Vagina (tissue), 2 donors: ENCODE data around the gene GALNT2. TPM values are rescaled to one million over a fixed set of nuclear protein-coding genes. Genes with fewer than 3 reads are reported as not detected.

Source experiments
- DNase-seq, 2 donors: peaks; one replicate each; pipeline ENCODE4 v3.0.0-alpha.2; 2017; ENCODE audit errors: extremely low spot score in 2 of 2
- H3K27ac ChIP-seq: fragments of 200-600 bp; sonication (generic); one replicate; pipeline ENCODE4 v1.5.1; 2019
- H3K27me3 ChIP-seq: fragments of 200-600 bp; sonication (generic); one replicate; pipeline ENCODE4 v1.5.1; 2019
- H3K36me3 ChIP-seq, 2 donors: fragments of 200-600 bp; sonication (generic); one replicate each; pipeline ENCODE4 v1.5.1; 2017 to 2019
- H3K4me1 ChIP-seq: fragments of 200-600 bp; sonication (generic); one replicate; pipeline ENCODE4 v1.5.1; 2019
- H3K4me3 ChIP-seq, 2 donors: fragments of 200-600 bp; sonication (generic); 1 replicate in 1 of 2; 2 replicates in 1 of 2; pipeline ENCODE4 v1.5.1; 2016 to 2019
- H3K9me3 ChIP-seq: fragments of 200-600 bp; sonication (generic); one replicate; pipeline ENCODE4 v1.5.1; 2019
- POLR2A ChIP-seq, 2 donors: fragments of 450-650 bp; IDR thresholded peaks; one replicate each; pipeline ENCODE4 v1.6.1; 2017; ENCODE audit warnings: antibody characterized with exemption in 2 of 2, mild to moderate bottlenecking in 2 of 2, moderate library complexity in 2 of 2
- POLR2AphosphoS5 ChIP-seq, 2 donors: sonication (generic); formaldehyde crosslinking; IDR thresholded peaks; one replicate each; pipeline ENCODE4 v1.9.0; 2017; ENCODE audit warnings: antibody characterized with exemption in 2 of 2, mild to moderate bottlenecking in 2 of 2, low read depth in 1 of 2; ENCODE audit not compliant: insufficient read depth in 1 of 2
- intact Hi-C: fragments of 100-400 bp; cut with DNase I; formaldehyde crosslinking; loops from one replicate; pipeline ENCODE4 v1.15.1; 2023
- total RNA-seq: library from RNA; depleted of rRNA; stranded (reverse); fragments of >200 nt; gene quantifications from one replicate; pipeline ENCODE4 v1.2.3, GENCODE V29; 2016
- TF ChIP-seq, protein P1 (sequence below), 3 experiments: fragments of 450-650 bp in 2 of 3; fragments of 200-600 bp in 1 of 3; sonication (generic) in 1 of 3; IDR thresholded peaks; one replicate each; pipeline ENCODE4 v1.5.1; 2017 to 2019; ENCODE audit warnings: antibody characterized with exemption in 3 of 3, mild to moderate bottlenecking in 2 of 3, moderate library complexity in 2 of 3

GALNT2 gene
- total RNA-seq, 1 donor from 2014 or later = 51.6 TPM

DNA sequence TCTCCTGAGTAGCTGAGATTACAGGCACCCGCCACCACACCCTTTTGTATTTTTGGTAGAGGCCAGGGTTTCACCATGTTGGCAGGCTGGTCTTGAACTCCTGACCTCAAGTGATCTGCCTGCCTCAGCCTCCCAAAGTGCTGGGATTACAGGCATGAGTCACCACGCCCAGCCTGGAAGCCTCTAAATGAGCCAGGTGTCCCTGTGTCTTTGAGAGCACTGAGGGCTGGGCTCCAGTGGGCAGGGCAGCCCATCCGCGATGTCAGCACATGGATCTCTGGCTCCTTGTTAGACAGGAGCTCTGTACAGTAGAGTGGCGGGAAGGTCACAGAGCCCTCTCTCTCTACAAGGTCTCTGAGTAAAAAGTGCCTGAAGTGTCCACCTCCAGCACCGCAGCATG, 234.8 kb downstream of the GALNT2 start:
- Histone ChIP-seq H3K4me1 (no peaks in the 10 kb centered on the region), H3K9me3 (no peaks in the 10 kb centered on the region), H3K4me3 (no peak overlapping the region), H3K27ac (no peak overlapping the region), H3K36me3 (no peaks in the 10 kb centered on the region), H3K27me3 (no peaks in the 10 kb centered on the region)
- no peak for DNase-seq
- TF ChIP-seq, protein P1, sequence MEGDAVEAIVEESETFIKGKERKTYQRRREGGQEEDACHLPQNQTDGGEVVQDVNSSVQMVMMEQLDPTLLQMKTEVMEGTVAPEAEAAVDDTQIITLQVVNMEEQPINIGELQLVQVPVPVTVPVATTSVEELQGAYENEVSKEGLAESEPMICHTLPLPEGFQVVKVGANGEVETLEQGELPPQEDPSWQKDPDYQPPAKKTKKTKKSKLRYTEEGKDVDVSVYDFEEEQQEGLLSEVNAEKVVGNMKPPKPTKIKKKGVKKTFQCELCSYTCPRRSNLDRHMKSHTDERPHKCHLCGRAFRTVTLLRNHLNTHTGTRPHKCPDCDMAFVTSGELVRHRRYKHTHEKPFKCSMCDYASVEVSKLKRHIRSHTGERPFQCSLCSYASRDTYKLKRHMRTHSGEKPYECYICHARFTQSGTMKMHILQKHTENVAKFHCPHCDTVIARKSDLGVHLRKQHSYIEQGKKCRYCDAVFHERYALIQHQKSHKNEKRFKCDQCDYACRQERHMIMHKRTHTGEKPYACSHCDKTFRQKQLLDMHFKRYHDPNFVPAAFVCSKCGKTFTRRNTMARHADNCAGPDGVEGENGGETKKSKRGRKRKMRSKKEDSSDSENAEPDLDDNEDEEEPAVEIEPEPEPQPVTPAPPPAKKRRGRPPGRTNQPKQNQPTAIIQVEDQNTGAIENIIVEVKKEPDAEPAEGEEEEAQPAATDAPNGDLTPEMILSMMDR (IDR thresholded peaks at IDR 0.05) = no peak
- TF ChIP-seq POLR2AphosphoS5 (IDR thresholded peaks at IDR 0.05; ENCODE audit: insufficient read depth in 1 of 2, low read depth in 1 of 2) = no peak
- no peak for TF ChIP-seq POLR2A (IDR thresholded peaks at IDR 0.05)
- intact Hi-C loops = no loop called here

- intact Hi-C loops = no loop called here
- DNase-seq = no peak
- Histone ChIP-seq H3K4me1 (peaks cover 7% of the 10 kb centered on the region), H3K9me3 (no peaks in the 10 kb centered on the region), H3K27ac (no peak overlapping the region), H3K4me3 (no peak overlapping the region), H3K27me3 (no peaks in the 10 kb centered on the region), H3K36me3 (no peaks in the 10 kb centered on the region)
- no peak for TF ChIP-seq POLR2AphosphoS5 (IDR thresholded peaks at IDR 0.05; ENCODE audit: insufficient read depth in 1 of 2, low read depth in 1 of 2)
- TF ChIP-seq, protein P1 (IDR thresholded peaks at IDR 0.05) = no peak
- TF ChIP-seq POLR2A (IDR thresholded peaks at IDR 0.05) = no peak
Observed at GRCh38 chr1:230303069-230303468, 236.0 kb downstream of the GALNT2 start.

DNA sequence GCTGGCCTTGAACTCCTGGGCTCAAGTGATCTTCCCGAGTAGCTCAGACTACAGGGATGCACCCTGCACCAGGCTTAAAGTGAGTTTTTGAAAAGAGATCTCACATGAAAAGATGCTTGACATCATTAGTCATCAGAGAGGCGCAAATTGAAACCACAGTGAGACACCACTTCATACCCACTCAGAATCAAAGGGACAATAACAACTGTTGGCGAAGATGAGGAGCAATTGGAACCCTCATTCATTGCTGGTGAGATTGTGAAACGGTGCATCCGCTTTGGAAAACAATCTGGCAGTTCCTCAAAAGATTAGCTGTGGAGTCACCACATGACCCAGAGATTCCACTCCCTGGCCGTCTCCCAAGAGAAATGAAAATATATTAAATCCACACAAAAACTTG, 236.8 kb downstream of the GALNT2 start:
- DNase-seq = no peak

GRCh38 chr1:230306169-230306568, 239.1 kb downstream of the GALNT2 start:
- Histone ChIP-seq H3K27ac (no peak overlapping the region), H3K4me1 (peaks cover 7% of the 10 kb centered on the region), H3K27me3 (no peaks in the 10 kb centered on the region), H3K9me3 (no peaks in the 10 kb centered on the region), H3K4me3 (no peak overlapping the region), H3K36me3 (no peaks in the 10 kb centered on the region)
- no peak for DNase-seq
- intact Hi-C loops = no loop called here
- no peak for TF ChIP-seq POLR2AphosphoS5 (IDR thresholded peaks at IDR 0.05; ENCODE audit: insufficient read depth in 1 of 2, low read depth in 1 of 2)
- no peak for TF ChIP-seq POLR2A (IDR thresholded peaks at IDR 0.05)
- TF ChIP-seq, protein P1 (IDR thresholded peaks at IDR 0.05) = no peak

More for the DNA sequence above, 236.8 kb downstream of the GALNT2 start:
- no peak overlapping the region for H3K27ac ChIP-seq
- H3K36me3 ChIP-seq = no peaks in the 10 kb centered on the region
- TF ChIP-seq POLR2A (IDR thresholded peaks at IDR 0.05) (no peak), POLR2AphosphoS5 (IDR thresholded peaks at IDR 0.05; ENCODE audit: insufficient read depth in 1 of 2, low read depth in 1 of 2) (no peak)
- TF ChIP-seq, protein P1 (IDR thresholded peaks at IDR 0.05) = no peak
- intact Hi-C loops = no loop called here
- no peaks in the 10 kb centered on the region for H3K9me3 ChIP-seq
- H3K4me3 ChIP-seq = no peak overlapping the region
- H3K4me1 ChIP-seq = peaks cover 7% of the 10 kb centered on the region
- no peaks in the 10 kb centered on the region for H3K27me3 ChIP-seq

GRCh38 chr1:230307213-230307612, 240.2 kb downstream of the GALNT2 start:
- TF ChIP-seq POLR2AphosphoS5 (IDR thresholded peaks at IDR 0.05; ENCODE audit: insufficient read depth in 1 of 2, low read depth in 1 of 2) (no peak), POLR2A (IDR thresholded peaks at IDR 0.05) (no peak)
- TF ChIP-seq, protein P1 (IDR thresholded peaks at IDR 0.05) = no peak
- no peaks in the 10 kb centered on the region for H3K9me3 ChIP-seq
- H3K4me3 ChIP-seq = no peak overlapping the region
- H3K27ac ChIP-seq = no peak overlapping the region
- intact Hi-C loops = no loop called here
- DNase-seq = no peak
- no peaks in the 10 kb centered on the region for H3K27me3 ChIP-seq
- peaks cover 7% of the 10 kb centered on the region for H3K4me1 ChIP-seq
- H3K36me3 ChIP-seq = no peaks in the 10 kb centered on the region
